BE2C (cell line): ENCODE results near the gene CAMSAP1.

ENCODE experiments used
- DNase-seq: peaks from one replicate; pipeline ENCODE4 v3.0.0-alpha.2; 2020
- H3K27me3 ChIP-seq: fragments of 250-450 bp; sonication (Bioruptor Pico); 2 replicates; pipeline ENCODE4 v1.5.1; 2020; ENCODE audit warnings: mild to moderate bottlenecking
- H3K36me3 ChIP-seq: fragments of 250-450 bp; sonication (Bioruptor Pico); 2 replicates; pipeline ENCODE4 v1.5.1; 2020; ENCODE audit warnings: mild to moderate bottlenecking
- H3K4me1 ChIP-seq: fragments of 250-450 bp; sonication (Bioruptor Pico); 2 replicates; pipeline ENCODE4 v1.5.1; 2020
- H3K4me3 ChIP-seq: 2 replicates; pipeline ENCODE4 v1.5.1; 2011; ENCODE audit warnings: low read depth, low read length
- H3K9me3 ChIP-seq: fragments of 250-450 bp; sonication (Bioruptor Pico); 2 replicates; pipeline ENCODE4 v1.5.1; 2020
- CTCF ChIP-seq: IDR thresholded peaks from 2 replicates; pipeline ENCODE4 v1.5.1; 2012; ENCODE audit warnings: mild to moderate bottlenecking, low read depth, low read length

Gene CAMSAP1

GRCh38 chr9:135774239-135774747, 133.1 kb downstream of the CAMSAP1 start:
- H3K4me1 ChIP-seq: no peaks in the 10 kb centered on the region
- no peak for DNase-seq
- no peaks in the 10 kb centered on the region for H3K9me3 ChIP-seq
- H3K4me3 ChIP-seq: no peak overlapping the region
- no peak for TF ChIP-seq CTCF
- H3K27me3 ChIP-seq: no peaks in the 10 kb centered on the region
- H3K36me3 ChIP-seq: peaks cover 74% of the 10 kb centered on the region

- no peak for DNase-seq
- Histone ChIP-seq H3K9me3 (no peaks in the 10 kb centered on the region), H3K4me3 (no peak overlapping the region), H3K4me1 (no peaks in the 10 kb centered on the region), H3K27me3 (no peaks in the 10 kb centered on the region), H3K36me3 (peaks cover 74% of the 10 kb centered on the region)
- no peak for TF ChIP-seq CTCF
These were observed 133.7 kb downstream of the CAMSAP1 start for GRCh38 chr9:135773530-135774238.

GRCh38 chr9:135772702-135773493, 134.4 kb downstream of the CAMSAP1 start:
- H3K4me1 ChIP-seq: no peaks in the 10 kb centered on the region
- H3K9me3 ChIP-seq: no peaks in the 10 kb centered on the region
- H3K27me3 ChIP-seq: no peaks in the 10 kb centered on the region
- H3K36me3 ChIP-seq: peaks cover 70% of the 10 kb centered on the region
- DNase-seq: no peak
- no peak for TF ChIP-seq CTCF
- no peak overlapping the region for H3K4me3 ChIP-seq

GRCh38 chr9:135772056-135772646, 135.2 kb downstream of the CAMSAP1 start:
- Histone ChIP-seq H3K4me3 (no peak overlapping the region), H3K4me1 (no peaks in the 10 kb centered on the region), H3K27me3 (no peaks in the 10 kb centered on the region), H3K9me3 (no peaks in the 10 kb centered on the region), H3K36me3 (peaks cover 69% of the 10 kb centered on the region)
- TF ChIP-seq CTCF: no peak
- DNase-seq: no peak

- TF ChIP-seq CTCF: no peak
- Histone ChIP-seq H3K36me3 (peaks cover 63% of the 10 kb centered on the region), H3K9me3 (no peaks in the 10 kb centered on the region), H3K4me3 (no peak overlapping the region), H3K27me3 (no peaks in the 10 kb centered on the region), H3K4me1 (no peaks in the 10 kb centered on the region)
- DNase-seq: no peak
These were observed 135.8 kb downstream of the CAMSAP1 start for GRCh38 chr9:135771401-135772051.
